SK-N-SH (cell line): ENCODE data around the gene PACSIN3.

Experiments
- EP300 ChIP-seq, 2 experiments: IDR thresholded peaks; 2 replicates each; pipeline versions ENCODE4 v1.4.0 to v1.6.1; 2012; ENCODE audit warnings: borderline replicate concordance in 1 of 2, low read depth in 1 of 2, low read length in 1 of 2
- FOSL2 ChIP-seq: IDR thresholded peaks from 2 replicates; pipeline ENCODE4 v1.4.0; 2012; ENCODE audit warnings: low read depth, mild to moderate bottlenecking, moderate library complexity, borderline replicate concordance
- MAX ChIP-seq: IDR thresholded peaks from 2 replicates; pipeline ENCODE4 v1.4.0; 2012; ENCODE audit warnings: low read depth
- NFIC ChIP-seq: IDR thresholded peaks from 2 replicates; pipeline ENCODE4 v1.4.0; 2012; ENCODE audit warnings: borderline replicate concordance
- POLR2AphosphoS5 ChIP-seq: IDR thresholded peaks from 2 replicates; pipeline ENCODE4 v1.6.1; 2012; ENCODE audit warnings: low read depth, low read length
- RFX5 ChIP-seq: IDR thresholded peaks from 2 replicates; pipeline ENCODE4 v1.6.1; 2012; ENCODE audit warnings: mild to moderate bottlenecking, improper control_type of control experiment, low read length
- SIN3A ChIP-seq: IDR thresholded peaks from 2 replicates; pipeline ENCODE4 v1.6.1; 2012; ENCODE audit warnings: low read depth, mild to moderate bottlenecking, low read length, moderate library complexity, borderline replicate concordance
- TEAD4 ChIP-seq: IDR thresholded peaks from 2 replicates; pipeline ENCODE4 v1.4.0; 2012; ENCODE audit warnings: mild to moderate bottlenecking, borderline replicate concordance; ENCODE audit not compliant: insufficient read depth
- TF ChIP-seq, protein P1 (sequence below): fragments of 200-600 bp; sonication (generic); IDR thresholded peaks from 2 replicates; pipeline ENCODE4 v1.6.1; 2017; ENCODE audit warnings: antibody characterized with exemption, mild to moderate bottlenecking, moderate library complexity
- TF ChIP-seq, protein P2 (sequence below): IDR thresholded peaks from 2 replicates; pipeline ENCODE4; 2012

DNA sequence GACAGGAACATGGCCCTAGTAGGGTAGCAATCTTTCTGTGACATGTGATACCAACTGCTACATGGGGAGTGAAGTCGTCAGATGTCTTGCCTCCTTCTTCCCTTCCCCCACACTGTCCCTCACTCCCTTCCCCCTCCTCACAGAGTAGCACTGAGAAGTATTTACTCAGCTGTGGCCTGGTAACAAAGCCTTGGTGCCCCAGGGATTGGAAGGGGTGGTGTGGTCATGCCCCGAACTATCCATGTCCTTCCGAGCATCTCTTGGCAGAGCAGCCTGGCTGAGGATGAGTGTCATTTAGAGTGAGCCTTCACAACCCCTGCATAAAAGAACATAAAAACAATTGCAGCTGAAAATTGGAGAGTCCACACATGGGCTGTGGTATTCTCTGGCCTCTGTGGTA is 55.7 kb downstream of the PACSIN3 start:
- no peak for TF ChIP-seq FOSL2
- TF ChIP-seq RFX5, result no peak
- TF ChIP-seq MAX, result no peak
- TF ChIP-seq, protein P1, sequence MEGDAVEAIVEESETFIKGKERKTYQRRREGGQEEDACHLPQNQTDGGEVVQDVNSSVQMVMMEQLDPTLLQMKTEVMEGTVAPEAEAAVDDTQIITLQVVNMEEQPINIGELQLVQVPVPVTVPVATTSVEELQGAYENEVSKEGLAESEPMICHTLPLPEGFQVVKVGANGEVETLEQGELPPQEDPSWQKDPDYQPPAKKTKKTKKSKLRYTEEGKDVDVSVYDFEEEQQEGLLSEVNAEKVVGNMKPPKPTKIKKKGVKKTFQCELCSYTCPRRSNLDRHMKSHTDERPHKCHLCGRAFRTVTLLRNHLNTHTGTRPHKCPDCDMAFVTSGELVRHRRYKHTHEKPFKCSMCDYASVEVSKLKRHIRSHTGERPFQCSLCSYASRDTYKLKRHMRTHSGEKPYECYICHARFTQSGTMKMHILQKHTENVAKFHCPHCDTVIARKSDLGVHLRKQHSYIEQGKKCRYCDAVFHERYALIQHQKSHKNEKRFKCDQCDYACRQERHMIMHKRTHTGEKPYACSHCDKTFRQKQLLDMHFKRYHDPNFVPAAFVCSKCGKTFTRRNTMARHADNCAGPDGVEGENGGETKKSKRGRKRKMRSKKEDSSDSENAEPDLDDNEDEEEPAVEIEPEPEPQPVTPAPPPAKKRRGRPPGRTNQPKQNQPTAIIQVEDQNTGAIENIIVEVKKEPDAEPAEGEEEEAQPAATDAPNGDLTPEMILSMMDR, result no peak
- TF ChIP-seq POLR2AphosphoS5, result no peak
- TF ChIP-seq SIN3A, result no peak
- TF ChIP-seq EP300 (IDR thresholded peaks at IDR 0.05; ENCODE audit: borderline replicate concordance in 1 of 2, low read depth in 1 of 2, low read length in 1 of 2), result no peak
- TF ChIP-seq, protein P2, sequence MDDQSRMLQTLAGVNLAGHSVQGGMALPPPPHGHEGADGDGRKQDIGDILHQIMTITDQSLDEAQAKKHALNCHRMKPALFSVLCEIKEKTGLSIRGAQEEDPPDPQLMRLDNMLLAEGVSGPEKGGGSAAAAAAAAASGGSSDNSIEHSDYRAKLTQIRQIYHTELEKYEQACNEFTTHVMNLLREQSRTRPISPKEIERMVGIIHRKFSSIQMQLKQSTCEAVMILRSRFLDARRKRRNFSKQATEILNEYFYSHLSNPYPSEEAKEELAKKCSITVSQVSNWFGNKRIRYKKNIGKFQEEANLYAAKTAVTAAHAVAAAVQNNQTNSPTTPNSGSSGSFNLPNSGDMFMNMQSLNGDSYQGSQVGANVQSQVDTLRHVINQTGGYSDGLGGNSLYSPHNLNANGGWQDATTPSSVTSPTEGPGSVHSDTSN, result no peak
- no peak for TF ChIP-seq TEAD4
- no peak for TF ChIP-seq NFIC
